ENCODE results near the gene MAGED2. TPM values are rescaled to one million over a fixed set of nuclear protein-coding genes. Genes with fewer than 3 reads are reported as not detected.
"Not testable (repeated sequence)": the region's sequence is repeated elsewhere in the genome, so short reads cannot be mapped to it uniquely, and the experiment has no call there.

MAGED2 gene
- total RNA-seq, 1 experiment from 2014 or later, result 32.4 TPM

- H3K9me3 ChIP-seq (ENCODE audit: control insufficient read depth in 1 of 2, insufficient read depth in 1 of 2, low read depth in 1 of 2, low read length in 2 of 2), result no peaks in the 10 kb centered on the region
- intact Hi-C loops (cut with micrococcal nuclease), result no loop called here
- no peaks in the 10 kb centered on the region for H3K4me1 ChIP-seq (ENCODE audit: control insufficient read depth in 1 of 2, insufficient read depth in 2 of 2, low read length in 2 of 2)
- no peak overlapping the region for H3K27ac ChIP-seq (ENCODE audit: low read depth, low read length)
- ChIA-PET RAD21 (ENCODE audit: low non-redundant PET in 1 of 2, low total read pairs in 2 of 2, uncharacterized antibody in 2 of 2, unreplicated experiment in 2 of 2) (no interaction called here), CTCF (no interaction called here), POLR2A (no interaction called here)
- no peaks in the 10 kb centered on the region for H4K20me1 ChIP-seq (ENCODE audit: insufficient read depth)
- DNase-seq (ENCODE audit: low read depth, low spot score) (no peak), ATAC-seq (peak; percentile 59)
- no peak overlapping the region for H2AFZ ChIP-seq (ENCODE audit: low read depth, low read length, poor library complexity, severe bottlenecking)
- no peaks in the 10 kb centered on the region for H3K27me3 ChIP-seq (ENCODE audit: insufficient read depth, low read length)
- no peaks in the 10 kb centered on the region for H3K9me2 ChIP-seq (ENCODE audit: insufficient read depth)
- H3K9ac ChIP-seq (ENCODE audit: low read length), result no peak overlapping the region
- no TSS peak for BruUV-seq (replicated peaks)
- no peaks in the 10 kb centered on the region for H3K79me2 ChIP-seq (ENCODE audit: insufficient read depth, low read length)
- TF ChIP-seq CTCF (IDR thresholded peaks at IDR 0.05 in 2 of 3, conservative IDR thresholded peaks at IDR 0.05 in 1 of 3; ENCODE audit: borderline replicate concordance in 1 of 3, insufficient read depth in 1 of 3, low read depth in 2 of 3, low read length in 2 of 3), result 0 out of 6 replicates have a peak, but pooled peaks of 1 of the 3 experiments have one; percentile 6
- 0 out of 2 replicates have a peak, but pooled peaks have one; percentile 2 for TF ChIP-seq RAD21 (IDR thresholded peaks at IDR 0.05; ENCODE audit: low read depth)
- TF ChIP-seq FOSL1 (IDR thresholded peaks at IDR 0.05; ENCODE audit: low read depth), result no peak
- H3K4me3 ChIP-seq (replicated peaks in 1 of 2; ENCODE audit: low read depth in 1 of 2, low read length in 2 of 2), result no peak overlapping the region
- no peak overlapping the region for H3K4me2 ChIP-seq (ENCODE audit: low read length)
- H3K36me3 ChIP-seq (ENCODE audit: control insufficient read depth in 1 of 2, insufficient read depth in 2 of 2, low read length in 2 of 2), result no peaks in the 10 kb centered on the region
These were observed 49.2 kb upstream of the MAGED2 start for GRCh38 chrX:54758114-54759055.

- H3K79me2 ChIP-seq (ENCODE audit: insufficient read depth, low read length); H3K4me2 ChIP-seq (ENCODE audit: low read length); H2AFZ ChIP-seq (ENCODE audit: low read depth, low read length, poor library complexity, severe bottlenecking); H3K4me1 ChIP-seq (ENCODE audit: control insufficient read depth in 1 of 2, insufficient read depth in 2 of 2, low read length in 2 of 2); RAD21 ChIA-PET (ENCODE audit: low non-redundant PET in 1 of 2, low total read pairs in 2 of 2, uncharacterized antibody in 2 of 2, unreplicated experiment in 2 of 2); H3K27ac ChIP-seq (ENCODE audit: low read depth, low read length); H3K9me3 ChIP-seq (ENCODE audit: control insufficient read depth in 1 of 2, insufficient read depth in 1 of 2, low read depth in 1 of 2, low read length in 2 of 2); H3K36me3 ChIP-seq (ENCODE audit: control insufficient read depth in 1 of 2, insufficient read depth in 2 of 2, low read length in 2 of 2); DNase-seq (ENCODE audit: low read depth, low spot score); BruUV-seq (replicated peaks); H3K9me2 ChIP-seq (ENCODE audit: insufficient read depth); H3K27me3 ChIP-seq (ENCODE audit: insufficient read depth, low read length); CTCF ChIA-PET; H3K4me3 ChIP-seq (replicated peaks in 1 of 2; ENCODE audit: low read depth in 1 of 2, low read length in 2 of 2); POLR2A ChIA-PET; H4K20me1 ChIP-seq (ENCODE audit: insufficient read depth); H3K9ac ChIP-seq (ENCODE audit: low read length): not testable (repeated sequence)
- intact Hi-C loops (cut with micrococcal nuclease), result loop anchor here (1.0 kb wide), 1 partner anchor 11 kb away; no protein-coding TSS in a partner anchor
- ATAC-seq, result peak; percentile 77
These were observed 33.0 kb upstream of the MAGED2 start for GRCh38 chrX:54774391-54775094.

Data from HCT116 (cell line).